Skeletal muscle satellite cell (primary cell): Measurements from ENCODE around the gene HYOU1. TPM values are rescaled to one million over a fixed set of nuclear protein-coding genes. Genes with fewer than 3 reads are reported as not detected.
"Not testable (repeated sequence)": the region's sequence is repeated elsewhere in the genome, so short reads cannot be mapped to it uniquely, and the experiment has no call there.

Experiments used
- H3K27me3 ChIP-seq: 2 replicates; pipeline ENCODE4 v1.7.0; 2013; ENCODE audit warnings: low read length; ENCODE audit not compliant: control insufficient read depth, insufficient read depth
- H3K36me3 ChIP-seq: 2 replicates; pipeline ENCODE4 v1.7.0; 2013; ENCODE audit warnings: mild to moderate bottlenecking, control low read depth, low read length; ENCODE audit not compliant: insufficient read depth
- H3K4me1 ChIP-seq: 2 replicates; pipeline ENCODE4 v1.7.0; 2013; ENCODE audit warnings: low read length; ENCODE audit not compliant: control insufficient read depth, insufficient read depth
- H3K4me2 ChIP-seq: 2 replicates; pipeline ENCODE4 v1.7.0; 2013; ENCODE audit warnings: mild to moderate bottlenecking, low read length
- H3K4me3 ChIP-seq: 2 replicates; pipeline ENCODE4 v1.7.0; 2013; ENCODE audit warnings: low read length
- H3K9ac ChIP-seq: 2 replicates; pipeline ENCODE4 v1.7.0; 2013; ENCODE audit warnings: mild to moderate bottlenecking, low read depth, low read length, moderate library complexity
- H3K9me3 ChIP-seq: replicated peaks from 2 replicates; pipeline ENCODE4 v1.7.0; 2013; ENCODE audit warnings: mild to moderate bottlenecking, control low read depth, low read length
- total RNA-seq: library from RNA; depleted of rRNA; stranded (reverse); fragments of >200 nt; gene quantifications from 2 replicates; pipeline ENCODE4 v1.2.3, GENCODE V29; 2012; rRNA removed

Gene HYOU1
- total RNA-seq: 143 and 161 TPM in 2 replicates

- no peaks in the 10 kb centered on the region for H3K9me3 ChIP-seq
- peak within 1 kb of the TSS; percentile 97 for H3K4me2 ChIP-seq
- H3K36me3 ChIP-seq: peaks cover 33% of the 10 kb centered on the region
- peak within 1 kb of the TSS; percentile 99 for H3K4me3 ChIP-seq
- H3K4me1 ChIP-seq: peaks cover 17% of the 10 kb centered on the region
- H3K9ac ChIP-seq: peak within 1 kb of the TSS; percentile 92
- no peaks in the 10 kb centered on the region for H3K27me3 ChIP-seq
Measured at GRCh38 chr11:119057000-119057769, at the start of gene HYOU1. Gene HYOU1, minus strand, starts transcription at chr11:119057205. Its CDS starts 1,045 bp downstream, at chr11:119056160.

- Histone ChIP-seq H3K36me3 (peaks cover 2% of the 10 kb centered on the region), H3K27me3 (no peaks in the 10 kb centered on the region), H3K9me3 (no peaks in the 10 kb centered on the region), H3K4me1 (peaks cover 32% of the 10 kb centered on the region), H3K4me3 (no peak overlapping the region), H3K4me2 (no peak overlapping the region), H3K9ac (no peak overlapping the region)
Measured at GRCh38 chr11:119103793-119104192, 46.8 kb upstream of the HYOU1 start.

GRCh38 chr11:119103161-119103664 lies 46.2 kb upstream of the HYOU1 start:
- H3K36me3 ChIP-seq, H3K27me3 ChIP-seq, H3K9me3 ChIP-seq: not testable (repeated sequence)
- peaks cover 26% of the 10 kb centered on the region for H3K4me1 ChIP-seq
- H3K9ac ChIP-seq: peak overlapping the region; percentile 85
- H3K4me3 ChIP-seq: peak overlapping the region; percentile 81
- peak overlapping the region; percentile 84 for H3K4me2 ChIP-seq

- Histone ChIP-seq H3K4me2 (peak within 1 kb of the TSS; percentile 84), H3K36me3 (peaks cover 21% of the 10 kb centered on the region), H3K9me3 (no peaks in the 10 kb centered on the region), H3K4me3 (peak within 1 kb of the TSS; percentile 81), H3K27me3 (no peaks in the 10 kb centered on the region), H3K9ac (peak within 1 kb of the TSS; percentile 85), H3K4me1 (peaks cover 22% of the 10 kb centered on the region)
Measured at GRCh38 chr11:119101759-119102423, 44.9 kb upstream of the HYOU1 start, which contains the start of gene DPAGT1. Gene DPAGT1, minus strand, starts transcription at chr11:119101853. Its CDS starts 198 bp downstream, at chr11:119101655.

- H3K9ac ChIP-seq: peak overlapping the region; percentile 85
- H3K4me1 ChIP-seq: peaks cover 18% of the 10 kb centered on the region
- H3K4me3 ChIP-seq: peak overlapping the region; percentile 81
- H3K27me3 ChIP-seq: no peaks in the 10 kb centered on the region
- no peaks in the 10 kb centered on the region for H3K9me3 ChIP-seq
- H3K4me2 ChIP-seq: peak overlapping the region; percentile 84
- peaks cover 27% of the 10 kb centered on the region for H3K36me3 ChIP-seq
Measured at GRCh38 chr11:119100994-119101758, 44.2 kb upstream of the HYOU1 start.

GRCh38 chr11:119100246-119100970 lies 43.4 kb upstream of the HYOU1 start:
- peak overlapping the region; percentile 84 for H3K4me2 ChIP-seq
- H3K9me3 ChIP-seq: no peaks in the 10 kb centered on the region
- H3K4me3 ChIP-seq: peak overlapping the region; percentile 81
- peaks cover 24% of the 10 kb centered on the region for H3K4me1 ChIP-seq
- peak overlapping the region; percentile 85 for H3K9ac ChIP-seq
- H3K36me3 ChIP-seq: peaks cover 27% of the 10 kb centered on the region
- H3K27me3 ChIP-seq: no peaks in the 10 kb centered on the region

GRCh38 chr11:119099711-119100110 lies 42.7 kb upstream of the HYOU1 start:
- H3K27me3 ChIP-seq: no peaks in the 10 kb centered on the region
- no peak overlapping the region for H3K9ac ChIP-seq
- peaks cover 27% of the 10 kb centered on the region for H3K36me3 ChIP-seq
- peak overlapping the region; percentile 81 for H3K4me3 ChIP-seq
- no peaks in the 10 kb centered on the region for H3K9me3 ChIP-seq
- peaks cover 24% of the 10 kb centered on the region for H3K4me1 ChIP-seq
- peak overlapping the region; percentile 84 for H3K4me2 ChIP-seq

GRCh38 chr11:119095066-119095880 lies 38.3 kb upstream of the HYOU1 start:
- Histone ChIP-seq H3K9ac (peak overlapping the region; percentile 90), H3K36me3 (peaks cover 49% of the 10 kb centered on the region)

GRCh38 chr11:119094816-119095065 lies 37.7 kb upstream of the HYOU1 start:
- no peaks in the 10 kb centered on the region for H3K9me3 ChIP-seq
- peak overlapping the region; percentile 90 for H3K9ac ChIP-seq
- H3K36me3 ChIP-seq: peaks cover 50% of the 10 kb centered on the region
- H3K4me2 ChIP-seq: peak overlapping the region; percentile 85
- no peaks in the 10 kb centered on the region for H3K27me3 ChIP-seq
- peaks cover 21% of the 10 kb centered on the region for H3K4me1 ChIP-seq
- peak overlapping the region; percentile 79 for H3K4me3 ChIP-seq

More at GRCh38 chr11:119095066-119095880, 38.3 kb upstream of the HYOU1 start:
- Histone ChIP-seq H3K4me2 (peak overlapping the region; percentile 85), H3K9me3 (no peaks in the 10 kb centered on the region), H3K4me3 (peak overlapping the region; percentile 79), H3K27me3 (no peaks in the 10 kb centered on the region), H3K4me1 (peaks cover 25% of the 10 kb centered on the region)
